SK-N-SH (cell line): ENCODE results near the gene CSTA. TPM values are rescaled to one million over a fixed set of nuclear protein-coding genes. Genes with fewer than 3 reads are reported as not detected.

Experiments used
- CTCF ChIA-PET: fragments of 300-600, 350-600 bp; formaldehyde crosslinking; extraction: SDS; loops from one replicate; lab custom pipeline; 2021; lab: Yijun Ruan, JAX
- POLR2A ChIA-PET: fragments of 350-600 bp; sonication (Branson Sonifier 250); formaldehyde crosslinking; extraction: SDS; loops from one replicate; lab custom pipeline; 2020; ENCODE audit warnings: antibody characterized with exemption, inconsistent platforms; lab: Yijun Ruan, JAX
- DNase-seq: peaks from one replicate; pipeline ENCODE4 v3.0.0; 2012
- H2AFZ ChIP-seq: fragments of 200-600 bp; sonication (generic); 2 replicates; pipeline ENCODE4 v1.8.1; 2016; ENCODE audit warnings: antibody characterized with exemption, mild to moderate bottlenecking, low read depth
- H3F3A ChIP-seq: fragments of 200-600 bp; sonication (generic); replicated peaks from 2 replicates; pipeline ENCODE3; 2016; ENCODE audit warnings: antibody characterized with exemption, mild to moderate bottlenecking; ENCODE audit not compliant: insufficient read depth
- H3K27ac ChIP-seq, 2 experiments: fragments of 200-500 bp in 1 of 2; fragments of 200-600 bp in 1 of 2; sonication (Bioruptor generic) in 1 of 2; sonication (generic), shearing (Covaris generic) in 1 of 2; 2 replicates each; pipeline versions ENCODE4 v1.5.1 to v1.6.1; 2014 to 2016; ENCODE audit warnings: low read depth in 2 of 2, inconsistent platforms in 1 of 2, low read length in 1 of 2, mild to moderate bottlenecking in 1 of 2, mixed read lengths in 1 of 2
- H3K27me3 ChIP-seq: fragments of 200-600 bp; sonication (generic), shearing (Covaris generic); 2 replicates; pipeline ENCODE4 v1.6.1; 2016; ENCODE audit warnings: mixed run types; ENCODE audit not compliant: insufficient read depth
- H3K36me3 ChIP-seq, 2 experiments: fragments of 200-500 bp in 1 of 2; fragments of 200-600 bp in 1 of 2; sonication (Bioruptor generic) in 1 of 2; sonication (generic) in 1 of 2; replicated peaks in 1 of 2; 2 replicates each; pipeline versions ENCODE3 to v1.5.1; 2014 to 2016; ENCODE audit warnings: low read length in 1 of 2, mild to moderate bottlenecking in 1 of 2; ENCODE audit not compliant: insufficient read depth in 2 of 2, control insufficient read depth in 1 of 2
- H3K4me1 ChIP-seq, 2 experiments: fragments of 200-500 bp in 1 of 2; fragments of 200-600 bp in 1 of 2; sonication (Bioruptor generic) in 1 of 2; sonication (generic), shearing (Covaris generic) in 1 of 2; 2 replicates each; pipeline versions ENCODE4 v1.5.1 to v1.6.1; 2014 to 2016; ENCODE audit warnings: low read depth in 1 of 2, low read length in 1 of 2, mixed run types in 1 of 2; ENCODE audit not compliant: insufficient read depth in 2 of 2, control insufficient read depth in 1 of 2
- H3K4me2 ChIP-seq: fragments of 200-600 bp; sonication (generic), shearing (Covaris generic); 2 replicates; pipeline ENCODE4 v1.6.1; 2017; ENCODE audit warnings: mixed run types
- H3K4me3 ChIP-seq, 2 experiments: fragments of 200-500 bp in 1 of 2; fragments of 200-600 bp in 1 of 2; sonication (Bioruptor generic) in 1 of 2; sonication (generic), shearing (Covaris generic) in 1 of 2; 2 replicates each; pipeline versions ENCODE4 v1.5.1 to v1.8.1; 2014 to 2016; ENCODE audit warnings: low read depth in 2 of 2, inconsistent platforms in 1 of 2, low read length in 1 of 2, mild to moderate bottlenecking in 1 of 2, mixed read lengths in 1 of 2, moderate library complexity in 1 of 2
- H3K79me2 ChIP-seq: fragments of 200-600 bp; sonication (generic); 2 replicates; pipeline ENCODE4 v1.8.1; 2017; ENCODE audit warnings: mild to moderate bottlenecking; ENCODE audit not compliant: insufficient read depth
- H3K9ac ChIP-seq: fragments of 200-600 bp; sonication (generic); 2 replicates; pipeline ENCODE4 v1.6.1; 2017; ENCODE audit warnings: mixed run types
- H3K9me2 ChIP-seq: fragments of 200-600 bp; sonication (generic); 2 replicates; pipeline ENCODE4 v1.6.1; 2017; ENCODE audit warnings: mixed run types
- H3K9me3 ChIP-seq: fragments of 200-600 bp; sonication (generic); 2 replicates; pipeline ENCODE4 v1.6.1; 2017; ENCODE audit warnings: mixed run types, mild to moderate bottlenecking, moderate library complexity
- H4K20me1 ChIP-seq: fragments of 200-600 bp; sonication (generic); 2 replicates; pipeline ENCODE4 v1.6.1; 2017; ENCODE audit warnings: mild to moderate bottlenecking, mixed run types; ENCODE audit not compliant: insufficient read depth
- ELF1 ChIP-seq: IDR thresholded peaks from 2 replicates; pipeline ENCODE4 v1.4.0; 2012
- EP300 ChIP-seq, 2 experiments: IDR thresholded peaks; 2 replicates each; pipeline versions ENCODE4 v1.4.0 to v1.6.1; 2012; ENCODE audit warnings: borderline replicate concordance in 1 of 2, low read depth in 1 of 2, low read length in 1 of 2
- EZH2phosphoT487 ChIP-seq: fragments of 200-600 bp; sonication (generic); IDR thresholded peaks from 2 replicates; pipeline ENCODE4 v1.6.1; 2017; ENCODE audit warnings: low read depth, mixed run types, mild to moderate bottlenecking, antibody characterized with exemption, moderate library complexity, borderline replicate concordance
- FOXM1 ChIP-seq: IDR thresholded peaks from 2 replicates; pipeline ENCODE4 v1.4.0; 2012; ENCODE audit warnings: low read depth, mild to moderate bottlenecking
- GABPA ChIP-seq: IDR thresholded peaks from 2 replicates; pipeline ENCODE4 v1.4.0; 2012; ENCODE audit warnings: low read depth, mild to moderate bottlenecking
- JUND ChIP-seq: IDR thresholded peaks from 2 replicates; pipeline ENCODE4 v1.4.0; 2012
- MAX ChIP-seq: IDR thresholded peaks from 2 replicates; pipeline ENCODE4 v1.4.0; 2012; ENCODE audit warnings: low read depth
- MXI1 ChIP-seq: IDR thresholded peaks from 2 replicates; pipeline ENCODE4 v1.6.1; 2012; ENCODE audit warnings: mild to moderate bottlenecking, low read depth, low read length, improper control_type of control experiment
- NFIC ChIP-seq: IDR thresholded peaks from 2 replicates; pipeline ENCODE4 v1.4.0; 2012; ENCODE audit warnings: borderline replicate concordance
- NRF1 ChIP-seq: IDR thresholded peaks from 2 replicates; pipeline ENCODE4 v1.6.1; 2012; ENCODE audit warnings: low read depth, mild to moderate bottlenecking, low read length
- POLR2AphosphoS5 ChIP-seq: IDR thresholded peaks from 2 replicates; pipeline ENCODE4 v1.6.1; 2012; ENCODE audit warnings: low read depth, low read length
- RAD21 ChIP-seq: IDR thresholded peaks from 2 replicates; pipeline ENCODE4 v1.6.1; 2012; ENCODE audit warnings: mild to moderate bottlenecking, low read length
- RFX5 ChIP-seq: IDR thresholded peaks from 2 replicates; pipeline ENCODE4 v1.6.1; 2012; ENCODE audit warnings: mild to moderate bottlenecking, improper control_type of control experiment, low read length
- RXRA ChIP-seq: IDR thresholded peaks from 2 replicates; pipeline ENCODE4 v1.4.0; 2012; ENCODE audit warnings: low read depth, mild to moderate bottlenecking, borderline replicate concordance
- SIN3A ChIP-seq: IDR thresholded peaks from 2 replicates; pipeline ENCODE4 v1.6.1; 2012; ENCODE audit warnings: low read depth, mild to moderate bottlenecking, low read length, moderate library complexity, borderline replicate concordance
- TAF1 ChIP-seq: IDR thresholded peaks from 2 replicates; pipeline ENCODE4 v1.6.1; 2012; ENCODE audit warnings: low read depth, mild to moderate bottlenecking, low read length, moderate library complexity, borderline replicate concordance
- YY1 ChIP-seq: IDR thresholded peaks from 2 replicates; pipeline ENCODE4 v1.4.0; 2012; ENCODE audit warnings: low read depth, mild to moderate bottlenecking
- WGBS: methylation state at CpG from one replicate; pipeline ENCODE4 v1.1.6; 2017; ENCODE audit warnings: low lambda C conversion rate; 5-methylcytosine and 5-hydroxymethylcytosine counted together
- polyA plus RNA-seq, 3 experiments: library from polyadenylated mRNA; depleted of rRNA; stranded (reverse); fragments of >200 nt; gene quantifications; 2 replicates each; pipeline ENCODE4 v1.2.3, GENCODE V29; 2012
- TF ChIP-seq, protein P1 (sequence below): fragments of 150-350 bp; IDR thresholded peaks from 2 replicates; pipeline ENCODE4 v1.6.1; 2016; ENCODE audit warnings: mild to moderate bottlenecking, low read depth, low read length
- TF ChIP-seq, protein P2 (sequence below): fragments of 200-600 bp; sonication (generic); IDR thresholded peaks from 2 replicates; pipeline ENCODE4 v1.6.1; 2017; ENCODE audit warnings: antibody characterized with exemption, mild to moderate bottlenecking, moderate library complexity
- TF ChIP-seq, protein P3 (sequence below): fragments of 150-350 bp; IDR thresholded peaks from 2 replicates; pipeline ENCODE4 v1.6.1; 2017; ENCODE audit warnings: antibody characterized with exemption, low read length, low read depth, borderline replicate concordance
- TF ChIP-seq, protein P4 (sequence below): IDR thresholded peaks from 2 replicates; pipeline ENCODE4 v1.4.0; 2012; ENCODE audit warnings: low read depth, borderline replicate concordance
- TF ChIP-seq, protein P5 (sequence below): IDR thresholded peaks from 2 replicates; pipeline ENCODE4 v1.4.0; 2012; ENCODE audit warnings: low read depth, borderline replicate concordance

Gene CSTA
- polyA plus RNA-seq, 1 of the 3 experiments (the other 2 are of a cell fraction) = not detected

DNA sequence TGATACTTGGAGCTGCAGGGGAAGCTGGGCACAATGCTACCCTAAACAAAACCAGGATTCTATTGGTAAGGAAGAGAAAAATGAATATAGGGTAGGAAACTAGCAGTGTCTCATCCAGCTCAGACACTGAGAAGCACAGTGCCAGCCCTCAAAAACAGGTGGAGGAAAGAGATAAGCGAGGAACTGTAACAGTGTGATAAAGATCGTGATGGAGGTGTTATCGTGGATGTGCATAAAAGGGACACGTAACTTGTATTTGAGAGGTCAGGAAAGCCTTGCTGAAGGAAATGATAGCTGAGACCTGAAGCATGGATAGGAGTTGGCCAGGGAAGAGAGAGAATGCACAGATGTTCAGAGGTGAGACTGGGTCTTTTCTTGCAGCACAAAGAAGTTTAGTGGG lies 30.6 kb downstream of the CSTA start:
- WGBS = 73% methylated on average over 4 of the region's 4 CpGs
- H3K4me2 ChIP-seq = no peak overlapping the region
- TF ChIP-seq GABPA (no peak), EZH2phosphoT487 (no peak)
- TF ChIP-seq, protein P1, sequence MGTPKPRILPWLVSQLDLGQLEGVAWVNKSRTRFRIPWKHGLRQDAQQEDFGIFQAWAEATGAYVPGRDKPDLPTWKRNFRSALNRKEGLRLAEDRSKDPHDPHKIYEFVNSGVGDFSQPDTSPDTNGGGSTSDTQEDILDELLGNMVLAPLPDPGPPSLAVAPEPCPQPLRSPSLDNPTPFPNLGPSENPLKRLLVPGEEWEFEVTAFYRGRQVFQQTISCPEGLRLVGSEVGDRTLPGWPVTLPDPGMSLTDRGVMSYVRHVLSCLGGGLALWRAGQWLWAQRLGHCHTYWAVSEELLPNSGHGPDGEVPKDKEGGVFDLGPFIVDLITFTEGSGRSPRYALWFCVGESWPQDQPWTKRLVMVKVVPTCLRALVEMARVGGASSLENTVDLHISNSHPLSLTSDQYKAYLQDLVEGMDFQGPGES = no peak
- H3K9ac ChIP-seq = no peak overlapping the region
- no peak for DNase-seq
- no peaks in the 10 kb centered on the region for H4K20me1 ChIP-seq
- CTCF ChIA-PET = interaction anchor here (1.0 to 1.9 kb wide), 4 partner anchors 50 to 255 kb away, joined by 3 to 6 read pairs (median 4); no protein-coding TSS in a partner anchor
- H2AFZ ChIP-seq = no peak overlapping the region
- no peak overlapping the region for H3K4me3 ChIP-seq
- H3K9me2 ChIP-seq = no peaks in the 10 kb centered on the region
- H3F3A ChIP-seq = peaks cover 12% of the 10 kb centered on the region
- H3K9me3 ChIP-seq = no peaks in the 10 kb centered on the region
- no peak overlapping the region for H3K27ac ChIP-seq
- H3K27me3 ChIP-seq = no peaks in the 10 kb centered on the region
- H3K36me3 ChIP-seq = peaks cover 3 to 6% of the 10 kb centered on the region in 2 experiments
- peaks cover 7 to 13% of the 10 kb centered on the region in 2 experiments; a peak in 3 of 4 replicates for H3K4me1 ChIP-seq
- POLR2A ChIA-PET = no interaction called here
- H3K79me2 ChIP-seq = no peaks in the 10 kb centered on the region

- peaks cover 7 to 13% of the 10 kb centered on the region in 2 experiments; a peak in 3 of 4 replicates for H3K4me1 ChIP-seq
- no peaks in the 10 kb centered on the region for H3K79me2 ChIP-seq
- H3K4me2 ChIP-seq = no peak overlapping the region
- POLR2A ChIA-PET = no interaction called here
- CTCF ChIA-PET = interaction anchor here (1.0 to 1.9 kb wide), 5 partner anchors 15 to 255 kb away, joined by 3 to 6 read pairs (median 4); no protein-coding TSS in a partner anchor
- no peak overlapping the region for H3K4me3 ChIP-seq
- H3K27ac ChIP-seq = no peak overlapping the region
- no peaks in the 10 kb centered on the region for H3K9me2 ChIP-seq
- no peaks in the 10 kb centered on the region for H3K27me3 ChIP-seq
- H3F3A ChIP-seq = peaks cover 12% of the 10 kb centered on the region
- no peaks in the 10 kb centered on the region for H3K9me3 ChIP-seq
- no peak overlapping the region for H2AFZ ChIP-seq
- WGBS = 72% methylated on average over 1 of the region's 4 CpGs
- H3K36me3 ChIP-seq = peaks cover 6 to 9% of the 10 kb centered on the region in 2 experiments
- DNase-seq = peak; percentile 39
- no peak overlapping the region for H3K9ac ChIP-seq
- no peaks in the 10 kb centered on the region for H4K20me1 ChIP-seq
- no peak for TF ChIP-seq ELF1
- TF ChIP-seq RXRA = no peak
- TF ChIP-seq JUND = no peak
- TF ChIP-seq NRF1 = no peak
- TF ChIP-seq, protein P2, sequence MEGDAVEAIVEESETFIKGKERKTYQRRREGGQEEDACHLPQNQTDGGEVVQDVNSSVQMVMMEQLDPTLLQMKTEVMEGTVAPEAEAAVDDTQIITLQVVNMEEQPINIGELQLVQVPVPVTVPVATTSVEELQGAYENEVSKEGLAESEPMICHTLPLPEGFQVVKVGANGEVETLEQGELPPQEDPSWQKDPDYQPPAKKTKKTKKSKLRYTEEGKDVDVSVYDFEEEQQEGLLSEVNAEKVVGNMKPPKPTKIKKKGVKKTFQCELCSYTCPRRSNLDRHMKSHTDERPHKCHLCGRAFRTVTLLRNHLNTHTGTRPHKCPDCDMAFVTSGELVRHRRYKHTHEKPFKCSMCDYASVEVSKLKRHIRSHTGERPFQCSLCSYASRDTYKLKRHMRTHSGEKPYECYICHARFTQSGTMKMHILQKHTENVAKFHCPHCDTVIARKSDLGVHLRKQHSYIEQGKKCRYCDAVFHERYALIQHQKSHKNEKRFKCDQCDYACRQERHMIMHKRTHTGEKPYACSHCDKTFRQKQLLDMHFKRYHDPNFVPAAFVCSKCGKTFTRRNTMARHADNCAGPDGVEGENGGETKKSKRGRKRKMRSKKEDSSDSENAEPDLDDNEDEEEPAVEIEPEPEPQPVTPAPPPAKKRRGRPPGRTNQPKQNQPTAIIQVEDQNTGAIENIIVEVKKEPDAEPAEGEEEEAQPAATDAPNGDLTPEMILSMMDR = peak; percentile 47
- TF ChIP-seq MXI1 = no peak
- no peak for TF ChIP-seq FOXM1
- TF ChIP-seq, protein P3, sequence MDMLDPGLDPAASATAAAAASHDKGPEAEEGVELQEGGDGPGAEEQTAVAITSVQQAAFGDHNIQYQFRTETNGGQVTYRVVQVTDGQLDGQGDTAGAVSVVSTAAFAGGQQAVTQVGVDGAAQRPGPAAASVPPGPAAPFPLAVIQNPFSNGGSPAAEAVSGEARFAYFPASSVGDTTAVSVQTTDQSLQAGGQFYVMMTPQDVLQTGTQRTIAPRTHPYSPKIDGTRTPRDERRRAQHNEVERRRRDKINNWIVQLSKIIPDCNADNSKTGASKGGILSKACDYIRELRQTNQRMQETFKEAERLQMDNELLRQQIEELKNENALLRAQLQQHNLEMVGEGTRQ = no peak
- no peak for TF ChIP-seq EZH2phosphoT487
- no peak for TF ChIP-seq MAX
- no peak for TF ChIP-seq SIN3A
- no peak for TF ChIP-seq NFIC
- TF ChIP-seq, protein P4, sequence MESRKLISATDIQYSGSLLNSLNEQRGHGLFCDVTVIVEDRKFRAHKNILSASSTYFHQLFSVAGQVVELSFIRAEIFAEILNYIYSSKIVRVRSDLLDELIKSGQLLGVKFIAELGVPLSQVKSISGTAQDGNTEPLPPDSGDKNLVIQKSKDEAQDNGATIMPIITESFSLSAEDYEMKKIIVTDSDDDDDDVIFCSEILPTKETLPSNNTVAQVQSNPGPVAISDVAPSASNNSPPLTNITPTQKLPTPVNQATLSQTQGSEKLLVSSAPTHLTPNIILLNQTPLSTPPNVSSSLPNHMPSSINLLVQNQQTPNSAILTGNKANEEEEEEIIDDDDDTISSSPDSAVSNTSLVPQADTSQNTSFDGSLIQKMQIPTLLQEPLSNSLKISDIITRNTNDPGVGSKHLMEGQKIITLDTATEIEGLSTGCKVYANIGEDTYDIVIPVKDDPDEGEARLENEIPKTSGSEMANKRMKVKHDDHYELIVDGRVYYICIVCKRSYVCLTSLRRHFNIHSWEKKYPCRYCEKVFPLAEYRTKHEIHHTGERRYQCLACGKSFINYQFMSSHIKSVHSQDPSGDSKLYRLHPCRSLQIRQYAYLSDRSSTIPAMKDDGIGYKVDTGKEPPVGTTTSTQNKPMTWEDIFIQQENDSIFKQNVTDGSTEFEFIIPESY = no peak
- TF ChIP-seq, protein P5, sequence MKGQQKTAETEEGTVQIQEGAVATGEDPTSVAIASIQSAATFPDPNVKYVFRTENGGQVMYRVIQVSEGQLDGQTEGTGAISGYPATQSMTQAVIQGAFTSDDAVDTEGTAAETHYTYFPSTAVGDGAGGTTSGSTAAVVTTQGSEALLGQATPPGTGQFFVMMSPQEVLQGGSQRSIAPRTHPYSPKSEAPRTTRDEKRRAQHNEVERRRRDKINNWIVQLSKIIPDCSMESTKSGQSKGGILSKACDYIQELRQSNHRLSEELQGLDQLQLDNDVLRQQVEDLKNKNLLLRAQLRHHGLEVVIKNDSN = no peak
- TF ChIP-seq TAF1 = no peak
- no peak for TF ChIP-seq EP300 (IDR thresholded peaks at IDR 0.05; ENCODE audit: borderline replicate concordance in 1 of 2, low read depth in 1 of 2, low read length in 1 of 2)
- TF ChIP-seq RFX5 = no peak
- no peak for TF ChIP-seq GABPA
- TF ChIP-seq YY1 = peak; percentile 65; the same call in 1 of the 2 replicates
- no peak for TF ChIP-seq POLR2AphosphoS5
- peak; percentile 74 for TF ChIP-seq RAD21
Observed at GRCh38 chr3:122356402-122356801, 31.4 kb downstream of the CSTA start.
